ENCODE results near the gene ABI2.

The ABI2 gene

DNA sequence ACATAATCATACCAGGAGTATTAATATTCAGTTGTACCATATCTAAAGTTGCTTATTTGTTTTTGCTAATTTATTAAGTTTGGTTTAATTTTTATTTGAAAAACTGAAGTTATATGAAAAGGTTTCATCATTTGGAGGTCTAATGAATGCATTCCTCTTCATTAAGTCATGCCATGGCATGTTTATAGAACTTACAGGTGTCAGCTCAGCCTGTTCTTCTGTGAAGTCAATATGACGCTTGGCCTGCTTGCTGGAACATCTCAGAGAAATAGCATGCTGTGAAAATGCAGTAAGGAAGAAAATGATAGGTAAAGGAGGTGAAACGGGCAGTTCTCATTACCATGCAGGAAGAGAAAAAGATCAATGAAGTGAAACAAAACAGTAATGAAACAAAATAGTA, 148.7 kb downstream of the ABI2 start:
- no peak for DNase-seq (ENCODE audit: low read depth, low spot score)

DNA sequence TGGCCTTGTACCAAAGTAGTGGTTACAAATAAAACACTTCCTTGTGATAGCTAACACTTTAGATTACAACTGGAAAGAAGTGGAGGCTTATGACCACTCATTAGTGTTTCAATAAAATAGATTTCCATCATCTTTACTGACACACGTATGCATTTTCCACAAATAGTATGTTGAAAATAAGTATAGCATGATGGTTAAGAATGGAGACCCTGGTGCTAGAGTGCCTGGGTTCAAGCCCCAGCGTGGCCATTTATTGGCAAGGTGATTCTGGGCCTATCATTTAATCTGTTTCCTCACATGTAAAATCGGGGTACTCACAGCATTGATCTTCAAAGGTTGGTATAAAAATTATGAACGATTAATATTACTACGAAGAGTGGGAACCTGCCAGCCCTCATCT, 152.4 kb downstream of the ABI2 start:
- DNase-seq (ENCODE audit: low read depth, low spot score), result no peak

DNA sequence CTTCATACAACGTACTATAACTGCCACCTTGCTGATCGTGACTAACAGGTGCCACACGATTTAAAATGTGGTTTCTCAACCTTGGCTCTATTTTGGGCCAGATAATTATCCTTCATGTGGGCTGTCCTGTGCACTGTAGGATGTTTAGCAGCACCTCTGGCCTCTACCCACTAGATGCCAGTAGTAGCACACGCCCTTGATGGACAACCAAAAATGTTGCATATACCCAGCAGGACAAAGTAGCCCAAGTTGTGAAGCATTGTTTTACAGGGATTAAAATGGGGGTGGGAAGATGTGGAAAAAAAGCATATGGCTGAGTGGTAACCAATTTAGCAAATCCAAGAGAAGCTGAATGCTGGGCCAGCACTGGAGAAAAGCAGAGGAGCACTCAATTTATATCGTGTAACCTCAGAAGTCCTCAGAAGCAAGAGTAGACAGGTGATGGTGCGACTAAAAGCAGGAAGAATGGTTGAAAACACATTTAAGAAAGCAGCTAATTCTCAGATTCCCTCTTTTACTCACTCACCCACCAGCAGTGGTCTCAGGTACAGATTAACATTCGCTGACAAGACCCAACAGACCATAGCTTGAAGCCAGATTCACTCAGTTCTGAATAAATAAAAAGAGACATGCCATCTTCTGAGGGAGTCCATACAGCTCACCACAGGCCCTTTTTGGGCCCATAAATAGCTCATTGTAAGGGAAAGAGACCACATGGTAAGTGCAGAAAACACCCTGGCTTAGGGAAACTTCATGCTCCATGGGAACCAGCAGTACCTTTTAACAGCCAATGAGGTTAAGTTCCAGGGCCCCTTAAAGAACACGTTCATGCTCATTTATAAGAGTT, 156.3 kb downstream of the ABI2 start:
- no peak for DNase-seq (ENCODE audit: low read depth, low spot score)

DNA sequence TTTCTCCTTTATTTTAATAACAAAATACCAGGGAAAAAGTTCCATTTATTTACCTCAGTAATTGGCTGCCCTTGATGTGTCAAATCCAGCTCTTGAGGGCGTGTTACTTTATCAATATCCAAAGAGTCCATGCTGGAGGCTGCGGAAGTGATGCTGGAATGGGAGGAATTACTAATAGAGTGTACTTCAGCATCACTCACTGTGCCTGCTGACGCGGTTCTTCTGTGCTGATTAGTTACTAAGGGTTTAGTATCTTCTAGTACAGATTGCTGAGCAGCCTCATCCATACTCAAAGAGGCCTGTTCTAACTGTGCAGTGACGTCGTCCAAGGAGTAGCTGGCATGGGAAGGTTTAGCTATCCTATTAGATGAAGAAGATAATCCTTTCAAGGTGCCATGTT, 161.3 kb downstream of the ABI2 start:
- DNase-seq (ENCODE audit: low read depth, low spot score), result no peak

DNA sequence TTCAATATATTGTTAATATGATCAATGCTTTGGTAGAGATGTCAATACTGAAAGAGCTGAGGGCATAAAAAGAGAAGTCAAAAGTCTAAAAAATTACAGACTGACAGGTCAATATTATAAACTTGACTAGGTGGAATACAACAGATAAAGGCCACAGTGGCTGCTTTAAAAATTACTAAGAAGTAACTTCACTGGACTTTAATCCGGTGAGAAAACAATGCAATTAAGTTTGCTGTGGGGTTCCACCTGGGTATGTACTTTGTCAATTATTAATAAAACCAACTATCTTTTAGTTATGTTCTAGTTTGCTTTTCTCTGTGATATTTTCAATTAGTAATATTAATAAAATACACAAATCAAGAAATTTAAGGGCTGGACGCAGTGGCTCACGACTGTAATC, 162.2 kb downstream of the ABI2 start:
- DNase-seq (ENCODE audit: low read depth, low spot score), result no peak

DNA sequence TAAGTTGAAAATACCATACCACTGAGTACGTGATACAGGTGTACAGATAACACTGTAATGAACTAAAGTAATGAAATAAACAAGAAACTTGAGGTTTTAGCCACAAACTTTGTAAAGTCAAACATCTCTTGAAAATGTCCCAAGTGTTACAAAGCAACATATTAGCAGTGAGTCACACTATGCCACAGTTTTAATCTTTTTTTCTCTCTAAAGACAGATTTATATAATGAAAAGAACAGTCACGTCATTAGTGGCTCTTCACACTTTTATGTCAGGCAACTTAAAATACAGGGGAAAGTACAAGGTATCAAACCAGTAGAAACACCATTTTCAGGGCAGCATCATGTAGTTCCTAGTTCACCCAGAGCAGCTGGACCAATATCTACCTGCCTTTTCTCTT, 164.8 kb downstream of the ABI2 start:
- no peak for DNase-seq (ENCODE audit: low read depth, low spot score)
